Measurements from ENCODE around the gene GFRA1.

GRCh38 chr10:116085323-116085722, 187.7 kb downstream of the GFRA1 start:
- TF ChIP-seq CTCF (IDR thresholded peaks at IDR 0.05) (no peak), EZH2 (IDR thresholded peaks at IDR 0.05) (no peak)
